ENCODE data around the gene TSPAN17.

The TSPAN17 gene

DNA sequence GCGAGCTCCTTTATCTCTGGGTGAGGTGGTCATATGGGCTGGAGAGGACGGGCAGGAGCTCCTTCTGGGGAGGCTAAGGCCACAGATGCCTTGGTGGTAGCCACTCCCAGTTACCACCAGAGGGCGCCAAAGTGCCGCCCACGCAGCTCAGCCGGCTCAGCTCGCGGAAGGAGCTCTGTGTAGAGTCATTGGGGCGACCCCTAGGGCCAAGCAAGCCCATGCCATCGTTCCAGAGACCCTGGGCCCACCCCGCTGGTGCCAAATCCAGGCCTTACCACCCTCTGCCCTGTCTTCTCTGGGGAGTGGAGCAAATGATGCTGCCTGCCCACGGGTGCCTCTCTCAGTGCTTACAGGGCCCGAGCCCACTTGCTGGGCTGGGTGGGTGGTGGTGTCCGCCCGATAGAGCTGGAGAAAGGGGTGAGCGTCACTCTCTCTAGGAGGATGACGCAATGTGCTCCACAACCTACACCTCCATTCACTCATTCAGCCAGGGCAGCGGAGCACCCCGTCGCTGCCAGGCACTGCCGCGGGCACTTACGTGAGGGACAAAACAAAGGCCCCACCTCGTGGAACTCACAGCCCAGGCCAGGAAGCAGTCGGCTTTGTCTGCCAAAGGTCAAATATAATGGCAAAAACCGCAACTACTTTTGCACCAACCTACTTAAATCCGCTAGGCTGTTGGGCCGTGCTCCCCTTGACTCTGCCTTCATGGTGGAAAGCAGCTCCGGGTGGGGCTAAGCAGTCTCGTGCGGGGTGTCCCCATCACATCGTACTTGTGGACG lies 13.8 kb downstream of the TSPAN17 start:
- Histone ChIP-seq H4K8ac (ENCODE audit: low read length) (peak overlapping the region; percentile 5), H3K27ac (ENCODE audit: low read length, poor library complexity, severe bottlenecking) (no peak overlapping the region), H2AFZ (ENCODE audit: low read depth, low read length) (no peak overlapping the region), H2BK120ac (ENCODE audit: low read depth, low read length) (no peak overlapping the region), H3K27me3 (ENCODE audit: control insufficient read depth in 1 of 2, insufficient read depth in 1 of 2, low read length in 2 of 2) (peaks cover 25 to 43% of the 10 kb centered on the region in 2 experiments), H3K14ac (ENCODE audit: low read length in 2 of 2) (no peak overlapping the region), H2BK12ac (ENCODE audit: low read length in 2 of 2) (no peak overlapping the region), H4K91ac (ENCODE audit: low read length) (no peak overlapping the region), H3K4me1 (ENCODE audit: control insufficient read depth, insufficient read depth, low read depth, low read length) (peaks cover 20% of the 10 kb centered on the region), H3K9me3 (ENCODE audit: control insufficient read depth, low read length) (no peaks in the 10 kb centered on the region), H3K9ac (ENCODE audit: low read length) (peak overlapping the region; percentile 26), H3K36me3 (ENCODE audit: control insufficient read depth in 1 of 2, insufficient read depth in 2 of 2, low read depth in 1 of 2, low read length in 2 of 2) (peaks cover 18% of the 10 kb centered on the region in 2 experiments), H3K79me1 (replicated peaks; ENCODE audit: low read length, poor library complexity, severe bottlenecking) (no peaks in the 10 kb centered on the region), H2BK15ac (ENCODE audit: low read depth, poor library complexity, severe bottlenecking) (no peak overlapping the region), H3K23ac (ENCODE audit: low read length in 2 of 2) (no peak overlapping the region), H3K4me2 (ENCODE audit: low read length, poor library complexity, severe bottlenecking) (no peak overlapping the region), H3K4ac (ENCODE audit: low read depth in 1 of 2, low read length in 2 of 2) (no peak overlapping the region), H2AK5ac (ENCODE audit: low read length, severe bottlenecking) (no peak overlapping the region), H2BK5ac (ENCODE audit: low read depth, low read length, poor library complexity, severe bottlenecking) (no peak overlapping the region), H3K4me3 (ENCODE audit: insufficient read depth in 1 of 2, low read depth in 1 of 2, low read length in 2 of 2) (peak overlapping the region in 1 of 2 experiments; percentile 47), H3K18ac (ENCODE audit: low read depth in 1 of 2, low read length in 2 of 2) (no peak overlapping the region)
- 61% methylated on average over 32 of the region's 33 CpGs for WGBS
- peak; percentile 73 for DNase-seq

DNA sequence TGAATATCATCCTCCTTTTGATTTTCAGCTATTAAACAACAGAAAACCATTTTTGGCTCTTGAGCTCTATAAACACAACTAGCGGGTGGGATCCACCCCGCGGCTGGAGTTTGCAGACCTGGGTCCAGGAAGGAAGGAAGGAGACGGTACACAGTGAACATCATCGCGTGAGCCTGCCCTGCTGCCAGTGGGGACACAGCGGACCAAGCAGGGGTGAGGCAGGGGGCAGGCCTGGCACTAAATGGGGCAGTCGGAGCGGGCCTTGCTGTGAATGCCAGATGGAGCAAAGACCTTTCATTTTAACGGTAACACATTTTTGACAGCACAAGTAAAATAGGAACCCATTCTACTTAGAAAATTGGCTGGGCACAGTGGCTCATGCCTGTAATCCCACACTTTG lies 14.4 kb downstream of the TSPAN17 start:
- Histone ChIP-seq H3K14ac (ENCODE audit: low read length in 2 of 2) (no peak overlapping the region), H3K27ac (ENCODE audit: low read length, poor library complexity, severe bottlenecking) (no peak overlapping the region), H3K36me3 (ENCODE audit: control insufficient read depth in 1 of 2, insufficient read depth in 2 of 2, low read depth in 1 of 2, low read length in 2 of 2) (peaks cover 11 to 12% of the 10 kb centered on the region in 2 experiments), H3K9me3 (ENCODE audit: control insufficient read depth, low read length) (no peaks in the 10 kb centered on the region), H3K27me3 (ENCODE audit: control insufficient read depth in 1 of 2, insufficient read depth in 1 of 2, low read length in 2 of 2) (peaks cover 25 to 47% of the 10 kb centered on the region in 2 experiments), H3K9ac (ENCODE audit: low read length) (no peak overlapping the region), H2AK5ac (ENCODE audit: low read length, severe bottlenecking) (no peak overlapping the region), H2BK120ac (ENCODE audit: low read depth, low read length) (no peak overlapping the region), H3K18ac (ENCODE audit: low read depth in 1 of 2, low read length in 2 of 2) (no peak overlapping the region), H3K79me1 (replicated peaks; ENCODE audit: low read length, poor library complexity, severe bottlenecking) (no peaks in the 10 kb centered on the region), H3K4me1 (ENCODE audit: control insufficient read depth, insufficient read depth, low read depth, low read length) (peaks cover 20% of the 10 kb centered on the region), H3K4ac (ENCODE audit: low read depth in 1 of 2, low read length in 2 of 2) (no peak overlapping the region), H3K4me3 (ENCODE audit: insufficient read depth in 1 of 2, low read depth in 1 of 2, low read length in 2 of 2) (no peak overlapping the region), H2BK12ac (ENCODE audit: low read length in 2 of 2) (no peak overlapping the region), H2BK5ac (ENCODE audit: low read depth, low read length, poor library complexity, severe bottlenecking) (no peak overlapping the region), H3K23ac (ENCODE audit: low read length in 2 of 2) (no peak overlapping the region), H2AFZ (ENCODE audit: low read depth, low read length) (no peak overlapping the region), H2BK15ac (ENCODE audit: low read depth, poor library complexity, severe bottlenecking) (no peak overlapping the region), H4K91ac (ENCODE audit: low read length) (no peak overlapping the region), H3K4me2 (ENCODE audit: low read length, poor library complexity, severe bottlenecking) (no peak overlapping the region), H4K8ac (ENCODE audit: low read length) (no peak overlapping the region)
- WGBS, result 95% methylated on average over 10 of the region's 10 CpGs
- no peak for DNase-seq

DNA sequence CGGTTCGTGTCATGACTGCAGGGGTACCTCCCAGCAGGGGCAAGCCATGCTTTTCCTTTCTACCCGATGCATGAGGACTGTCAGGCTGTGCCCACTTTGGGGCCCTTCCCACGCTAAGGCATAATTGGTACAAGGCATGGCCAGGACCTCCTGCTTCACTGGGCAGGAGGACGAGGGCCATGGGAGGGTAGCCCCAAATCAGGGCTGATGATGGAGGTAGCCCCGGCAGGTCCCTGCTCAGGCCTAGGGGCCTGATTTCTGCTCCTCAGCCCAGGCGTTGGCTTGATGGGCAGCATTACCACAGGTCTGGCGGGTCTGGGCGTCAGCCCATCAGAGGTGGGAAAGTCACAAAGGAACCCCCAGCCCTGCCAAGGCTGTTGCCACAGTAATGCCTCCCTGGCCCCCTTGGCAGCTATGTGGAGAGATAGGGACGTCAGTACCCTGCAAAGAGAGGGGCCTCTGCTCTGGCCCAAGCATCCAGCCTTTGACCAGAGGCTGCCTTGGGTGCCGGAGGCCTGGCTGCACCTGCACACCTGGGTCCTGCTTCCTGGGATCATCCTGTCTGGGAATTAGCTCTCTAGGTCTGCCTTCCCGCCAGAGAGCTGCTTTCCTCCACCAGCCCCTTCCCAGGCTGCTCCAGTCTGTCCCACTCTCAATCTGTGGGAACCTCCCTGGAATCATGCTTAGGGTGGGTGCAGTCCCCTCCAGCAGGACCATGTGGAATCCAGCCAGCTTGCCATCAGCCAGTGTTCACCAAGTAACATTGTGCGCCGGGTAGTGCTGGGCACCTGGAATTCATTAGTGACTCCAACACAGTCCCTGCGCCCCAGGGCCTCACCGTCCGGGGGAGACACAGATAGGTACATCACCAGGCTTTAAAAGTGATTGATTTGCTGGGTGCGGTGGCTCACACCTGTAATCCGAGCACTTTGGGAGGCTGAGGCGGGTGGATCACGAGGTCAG lies 15.4 kb downstream of the TSPAN17 start:
- no peak overlapping the region for H2BK120ac ChIP-seq (ENCODE audit: low read depth, low read length)
- H3K4me1 ChIP-seq (ENCODE audit: control insufficient read depth, insufficient read depth, low read depth, low read length), result peaks cover 20% of the 10 kb centered on the region
- H3K4me2 ChIP-seq (ENCODE audit: low read length, poor library complexity, severe bottlenecking), result no peak overlapping the region
- H2AK5ac ChIP-seq (ENCODE audit: low read length, severe bottlenecking), result no peak overlapping the region
- no peak overlapping the region for H3K18ac ChIP-seq (ENCODE audit: low read depth in 1 of 2, low read length in 2 of 2)
- H3K9me3 ChIP-seq (ENCODE audit: control insufficient read depth, low read length), result no peaks in the 10 kb centered on the region
- H2BK15ac ChIP-seq (ENCODE audit: low read depth, poor library complexity, severe bottlenecking), result no peak overlapping the region
- no peaks in the 10 kb centered on the region for H3K79me1 ChIP-seq (replicated peaks; ENCODE audit: low read length, poor library complexity, severe bottlenecking)
- 87% methylated on average over 21 of the region's 21 CpGs for WGBS
- no peak overlapping the region for H3K23ac ChIP-seq (ENCODE audit: low read length in 2 of 2)
- no peak overlapping the region for H3K4ac ChIP-seq (ENCODE audit: low read depth in 1 of 2, low read length in 2 of 2)
- H3K27me3 ChIP-seq (ENCODE audit: control insufficient read depth in 1 of 2, insufficient read depth in 1 of 2, low read length in 2 of 2), result peaks cover 26 to 56% of the 10 kb centered on the region in 2 experiments
- H2AFZ ChIP-seq (ENCODE audit: low read depth, low read length), result no peak overlapping the region
- H3K4me3 ChIP-seq (ENCODE audit: insufficient read depth in 1 of 2, low read depth in 1 of 2, low read length in 2 of 2), result no peak overlapping the region
- no peak overlapping the region for H4K91ac ChIP-seq (ENCODE audit: low read length)
- H2BK5ac ChIP-seq (ENCODE audit: low read depth, low read length, poor library complexity, severe bottlenecking), result no peak overlapping the region
- peaks cover 2% of the 10 kb centered on the region in 2 experiments for H3K36me3 ChIP-seq (ENCODE audit: control insufficient read depth in 1 of 2, insufficient read depth in 2 of 2, low read depth in 1 of 2, low read length in 2 of 2)
- no peak overlapping the region for H3K9ac ChIP-seq (ENCODE audit: low read length)
- DNase-seq, result no peak
- H3K27ac ChIP-seq (ENCODE audit: low read length, poor library complexity, severe bottlenecking), result no peak overlapping the region
- no peak overlapping the region for H3K14ac ChIP-seq (ENCODE audit: low read length in 2 of 2)
- no peak overlapping the region for H4K8ac ChIP-seq (ENCODE audit: low read length)
- H2BK12ac ChIP-seq (ENCODE audit: low read length in 2 of 2), result no peak overlapping the region

DNA sequence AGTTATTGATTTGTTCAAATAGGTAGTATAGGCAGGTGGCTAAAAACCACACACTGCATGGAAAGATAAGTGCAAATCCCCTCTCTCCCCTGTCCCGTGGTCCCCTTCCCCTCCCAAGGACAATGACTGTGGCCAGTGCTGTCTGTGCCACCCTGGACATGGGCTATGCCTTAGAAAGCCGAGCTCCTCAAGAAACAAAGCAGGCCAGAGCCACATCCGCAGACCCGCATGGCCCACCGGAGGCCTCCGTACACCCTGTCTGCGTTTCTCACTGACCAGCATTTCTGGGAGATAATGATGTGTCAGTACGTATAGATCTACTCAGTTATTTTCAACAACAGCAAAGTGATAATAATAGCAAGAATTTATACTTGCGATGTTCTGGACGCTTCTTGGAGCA lies 16.3 kb downstream of the TSPAN17 start:
- H3K14ac ChIP-seq (ENCODE audit: low read length in 2 of 2), result no peak overlapping the region
- no peaks in the 10 kb centered on the region for H3K9me3 ChIP-seq (ENCODE audit: control insufficient read depth, low read length)
- no peak overlapping the region for H3K18ac ChIP-seq (ENCODE audit: low read depth in 1 of 2, low read length in 2 of 2)
- no peak overlapping the region for H4K91ac ChIP-seq (ENCODE audit: low read length)
- no peak overlapping the region for H3K9ac ChIP-seq (ENCODE audit: low read length)
- 90% methylated on average over 4 of the region's 10 CpGs for WGBS
- H3K4me2 ChIP-seq (ENCODE audit: low read length, poor library complexity, severe bottlenecking), result no peak overlapping the region
- H2BK12ac ChIP-seq (ENCODE audit: low read length in 2 of 2), result no peak overlapping the region
- H3K27ac ChIP-seq (ENCODE audit: low read length, poor library complexity, severe bottlenecking), result no peak overlapping the region
- no peak overlapping the region for H2BK15ac ChIP-seq (ENCODE audit: low read depth, poor library complexity, severe bottlenecking)
- no peaks in the 10 kb centered on the region for H3K79me1 ChIP-seq (replicated peaks; ENCODE audit: low read length, poor library complexity, severe bottlenecking)
- no peak overlapping the region for H3K23ac ChIP-seq (ENCODE audit: low read length in 2 of 2)
- peaks cover 35 to 65% of the 10 kb centered on the region in 2 experiments for H3K27me3 ChIP-seq (ENCODE audit: control insufficient read depth in 1 of 2, insufficient read depth in 1 of 2, low read length in 2 of 2)
- H3K4me3 ChIP-seq (ENCODE audit: insufficient read depth in 1 of 2, low read depth in 1 of 2, low read length in 2 of 2), result no peak overlapping the region
- H2BK120ac ChIP-seq (ENCODE audit: low read depth, low read length), result no peak overlapping the region
- no peak overlapping the region for H2BK5ac ChIP-seq (ENCODE audit: low read depth, low read length, poor library complexity, severe bottlenecking)
- no peak for DNase-seq
- H2AFZ ChIP-seq (ENCODE audit: low read depth, low read length), result no peak overlapping the region
- H3K4me1 ChIP-seq (ENCODE audit: control insufficient read depth, insufficient read depth, low read depth, low read length), result peaks cover 16% of the 10 kb centered on the region
- H2AK5ac ChIP-seq (ENCODE audit: low read length, severe bottlenecking), result no peak overlapping the region
- no peak overlapping the region for H4K8ac ChIP-seq (ENCODE audit: low read length)
- H3K36me3 ChIP-seq (ENCODE audit: control insufficient read depth in 1 of 2, insufficient read depth in 2 of 2, low read depth in 1 of 2, low read length in 2 of 2), result no peaks in the 10 kb centered on the region
- no peak overlapping the region for H3K4ac ChIP-seq (ENCODE audit: low read depth in 1 of 2, low read length in 2 of 2)

Data from mesenchymal stem cell (in vitro differentiated cells and primary cell).